ENCODE data around the gene ALCAM.

The ALCAM gene

GRCh38 chr3:105497386-105497785 lies 130.7 kb downstream of the ALCAM start:
- no peak for DNase-seq

- no peak for DNase-seq
Measured at GRCh38 chr3:105499961-105500360, 133.3 kb downstream of the ALCAM start.

GRCh38 chr3:105502333-105502732 lies 135.6 kb downstream of the ALCAM start:
- no peak for DNase-seq

- DNase-seq, result no peak
Measured at GRCh38 chr3:105503191-105503593, 136.5 kb downstream of the ALCAM start.

DNA sequence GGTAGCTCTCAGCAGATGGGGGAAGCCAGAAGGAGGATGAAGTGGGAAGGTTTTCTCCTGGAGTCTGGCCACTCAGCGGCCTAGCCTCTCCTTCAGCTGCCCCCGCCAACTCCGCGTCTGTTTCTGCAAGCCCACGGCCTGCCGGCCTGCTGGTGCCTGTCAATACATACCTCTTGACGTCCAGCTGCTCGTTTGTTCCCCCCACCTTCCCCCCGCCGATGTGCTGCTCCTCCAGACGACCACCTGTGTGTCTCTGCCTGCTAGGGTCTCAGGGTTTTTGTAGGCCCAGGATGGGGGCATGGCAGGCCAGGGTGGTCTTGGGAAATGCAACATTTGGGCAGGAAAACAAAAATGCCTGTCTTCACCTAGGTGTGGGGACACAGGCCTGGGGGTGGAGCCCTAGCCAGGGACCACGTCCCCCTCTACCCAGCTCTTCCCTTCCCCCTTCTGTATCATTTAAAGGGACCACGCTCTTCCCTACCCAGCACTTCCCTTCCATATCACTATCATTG lies 137.8 kb downstream of the ALCAM start:
- DNase-seq, result no peak

GRCh38 chr3:105505170-105505569 lies 138.5 kb downstream of the ALCAM start:
- no peak for DNase-seq

GRCh38 chr3:105511031-105511430 lies 144.3 kb downstream of the ALCAM start:
- DNase-seq, result no peak

GRCh38 chr3:105512061-105512460 lies 145.4 kb downstream of the ALCAM start:
- DNase-seq, result no peak

DNA sequence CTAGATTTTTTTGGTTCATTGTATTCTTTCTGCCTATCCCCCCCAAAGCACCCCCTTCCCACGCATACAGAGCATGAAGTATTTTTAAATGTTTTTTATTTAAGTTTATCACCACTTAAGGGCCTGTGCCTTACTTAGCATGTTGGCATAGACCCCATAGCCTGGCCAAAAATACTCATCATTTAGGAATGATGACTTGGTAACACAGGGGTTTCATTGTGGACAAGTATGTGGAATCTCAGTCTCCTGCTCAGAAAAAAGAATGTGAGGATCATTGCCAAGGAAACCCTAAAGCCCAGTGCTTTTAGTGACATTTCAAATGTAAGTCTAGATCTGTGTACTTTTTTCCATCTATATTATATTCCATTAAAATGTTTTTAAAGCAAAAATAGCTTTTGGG lies 146.3 kb downstream of the ALCAM start:
- DNase-seq, result no peak

DNA sequence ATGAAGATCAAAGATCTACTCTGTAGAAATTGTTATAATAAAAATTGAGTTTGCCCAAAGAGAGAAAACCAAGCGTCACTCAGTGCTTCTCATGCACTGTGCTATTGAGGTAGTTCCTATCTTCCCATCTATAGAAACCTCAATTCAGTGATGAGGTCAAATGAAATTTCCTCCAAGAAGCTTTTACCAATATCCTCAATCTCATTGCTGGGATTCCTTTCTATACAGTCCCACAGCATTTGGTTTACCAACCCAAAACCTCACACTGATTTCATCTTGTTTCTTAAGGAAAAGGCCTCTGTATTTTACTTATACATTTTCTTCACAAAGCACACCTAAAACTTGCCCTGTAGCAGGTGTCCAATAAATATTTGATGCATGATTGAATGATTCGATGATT lies 147.2 kb downstream of the ALCAM start:
- DNase-seq, result no peak

DNA sequence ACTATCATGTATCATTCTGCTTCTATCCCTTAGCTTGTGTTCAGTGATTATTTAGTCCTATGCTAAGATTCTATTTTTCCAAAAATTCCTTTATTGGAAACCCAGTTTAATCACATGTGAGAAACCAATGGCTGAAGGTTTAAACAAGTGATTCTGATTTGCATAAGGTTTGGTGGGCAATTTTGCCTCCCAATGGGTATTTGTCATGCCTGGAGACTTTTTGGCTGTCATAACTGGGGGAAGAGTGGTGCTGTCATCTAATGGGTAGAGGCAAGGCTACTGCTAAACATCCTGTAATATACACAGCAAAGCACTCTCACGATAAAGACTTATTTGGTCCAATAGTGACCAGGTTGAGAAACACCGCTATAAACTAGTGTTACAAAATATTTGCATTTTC lies 148.7 kb downstream of the ALCAM start:
- no peak for DNase-seq

DNA sequence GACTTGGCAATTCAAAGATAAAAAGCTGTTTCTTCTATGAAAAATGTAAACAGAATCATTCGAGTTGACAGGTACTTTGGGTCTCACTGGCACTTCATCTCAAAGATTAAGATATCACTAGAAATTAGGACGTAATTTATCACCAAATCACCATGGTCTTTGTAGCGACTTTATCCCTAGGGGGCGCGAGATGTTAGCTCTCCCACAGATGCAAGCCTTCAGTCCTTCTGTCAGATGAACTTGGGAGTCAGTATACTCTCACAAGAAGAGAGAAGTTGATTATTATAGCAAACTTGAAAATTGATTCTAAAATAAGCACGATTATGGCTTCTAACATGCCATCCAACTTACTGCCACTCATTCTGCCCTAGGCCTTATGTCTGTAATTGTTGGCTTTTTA lies 150.3 kb downstream of the ALCAM start:
- DNase-seq, result no peak

DNA sequence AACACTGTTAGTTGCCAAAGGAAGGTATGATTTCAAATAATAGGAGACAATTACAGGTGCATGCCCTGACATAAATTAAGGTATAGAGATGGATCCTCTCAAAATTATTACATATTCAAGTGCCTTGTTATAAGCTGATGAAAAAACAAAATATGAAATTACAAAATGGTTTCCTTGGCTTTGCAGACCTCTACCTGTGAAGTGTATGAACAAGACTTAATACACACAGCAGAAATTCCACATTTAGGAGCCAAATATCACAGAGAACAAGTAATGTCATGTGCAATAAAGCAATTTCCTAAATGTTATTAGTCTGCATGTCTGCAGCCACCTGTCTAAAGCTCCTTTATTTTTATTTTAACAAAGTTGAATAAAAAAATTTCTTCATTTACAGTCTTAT lies 151.5 kb downstream of the ALCAM start:
- DNase-seq, result no peak

DNA sequence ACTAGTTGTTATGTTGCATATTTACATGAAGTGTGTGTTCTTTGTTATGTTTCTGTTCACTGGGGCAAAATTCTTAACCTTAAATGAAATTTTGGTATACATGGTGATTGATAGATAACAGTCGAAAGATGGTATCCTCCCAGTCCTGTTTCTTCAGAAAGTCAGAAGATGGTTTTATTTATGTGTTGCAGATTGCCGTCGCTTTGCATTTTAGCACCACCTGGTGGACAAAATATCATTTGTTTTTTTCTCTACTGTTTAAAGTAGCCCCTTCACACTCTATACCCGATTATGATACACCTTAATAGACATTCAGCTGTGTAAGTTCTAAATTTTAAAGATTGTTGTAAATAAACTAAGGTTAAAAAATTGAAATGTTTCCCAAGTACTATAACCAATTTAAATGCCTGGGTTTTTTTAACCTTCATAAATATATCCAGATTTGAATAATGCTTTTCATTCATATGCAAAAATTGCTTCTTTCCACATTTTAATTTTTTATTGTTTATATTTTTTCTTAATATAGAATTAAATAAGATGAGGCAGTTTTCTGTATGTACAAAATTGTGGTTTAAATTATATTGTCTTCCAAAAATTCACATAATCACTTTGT lies 152.2 kb downstream of the ALCAM start:
- peak; percentile 68 for DNase-seq

DNA sequence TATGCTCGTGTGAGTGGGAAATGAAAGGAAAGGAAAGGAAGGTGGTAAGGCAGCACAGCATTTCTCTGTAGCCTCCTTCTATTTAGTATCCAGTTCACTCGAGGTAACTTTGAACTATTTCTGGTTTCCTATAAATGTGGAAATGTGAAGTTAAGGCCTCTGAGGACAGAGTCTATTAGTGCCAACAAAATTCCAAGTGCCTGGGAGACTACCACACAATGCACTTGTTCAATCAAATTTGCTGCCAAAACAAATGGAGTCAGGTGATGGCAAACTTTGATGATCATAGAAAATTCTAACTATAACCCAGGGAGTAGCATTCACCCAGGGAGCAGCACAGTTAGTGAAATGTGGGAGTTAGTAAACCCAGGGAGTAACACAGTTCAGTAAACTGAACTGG lies 155.1 kb downstream of the ALCAM start:
- DNase-seq, result no peak

DNA sequence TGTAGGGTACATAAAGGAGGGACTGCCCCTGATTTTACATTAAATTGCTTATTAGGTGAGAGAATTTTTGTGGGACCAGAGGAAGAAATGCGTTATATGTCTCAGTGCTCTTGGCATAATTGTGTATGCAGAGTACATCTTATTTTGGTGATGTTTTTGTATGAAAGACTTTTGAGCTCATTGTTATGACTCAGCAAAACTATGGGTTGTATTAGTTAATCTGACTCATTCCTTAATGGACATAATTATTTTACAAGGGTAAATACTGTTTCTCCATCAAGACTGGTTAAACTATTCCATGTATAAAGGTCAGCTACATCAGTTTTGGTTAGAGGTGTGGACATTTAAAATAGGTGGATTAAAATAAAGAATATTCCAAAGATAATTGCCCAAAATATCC lies 156.8 kb downstream of the ALCAM start:
- DNase-seq, result no peak

GRCh38 chr3:105525531-105525930 lies 158.8 kb downstream of the ALCAM start:
- no peak for DNase-seq

DNA sequence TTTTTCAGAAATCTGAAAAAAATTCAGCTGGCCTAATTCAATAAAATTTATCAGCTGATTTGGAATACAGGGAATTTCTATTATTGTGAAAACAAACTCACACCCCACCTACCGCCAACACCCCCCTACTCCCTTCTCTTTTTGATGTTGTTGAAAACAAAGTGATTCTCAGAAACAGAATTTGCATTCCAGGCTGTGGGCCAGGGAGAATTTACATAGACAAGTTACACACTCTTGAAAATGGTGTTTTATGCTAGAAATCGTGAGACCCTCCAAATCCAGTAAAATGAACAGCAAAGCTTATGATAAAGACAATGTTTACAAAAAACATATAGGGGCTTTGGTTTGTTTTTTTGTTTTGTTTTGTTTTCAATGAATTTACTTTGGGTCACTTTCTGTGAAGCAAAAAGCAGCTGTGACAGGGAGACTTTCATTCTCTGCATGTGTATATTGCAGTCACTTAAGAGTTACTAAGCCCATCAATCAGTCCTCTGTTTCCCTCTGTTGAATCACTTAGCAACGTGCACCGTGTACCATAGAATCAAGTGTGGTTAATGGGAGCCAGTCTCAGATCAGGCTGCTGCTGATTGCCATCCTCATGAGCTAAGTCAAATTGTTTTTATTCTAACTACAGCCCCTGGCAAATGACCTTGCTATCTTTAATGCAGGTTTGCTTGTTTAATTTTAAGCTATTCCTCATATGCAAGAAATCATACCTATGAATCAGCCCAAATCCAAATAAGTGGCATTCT lies 159.8 kb downstream of the ALCAM start:
- DNase-seq, result no peak

DNA sequence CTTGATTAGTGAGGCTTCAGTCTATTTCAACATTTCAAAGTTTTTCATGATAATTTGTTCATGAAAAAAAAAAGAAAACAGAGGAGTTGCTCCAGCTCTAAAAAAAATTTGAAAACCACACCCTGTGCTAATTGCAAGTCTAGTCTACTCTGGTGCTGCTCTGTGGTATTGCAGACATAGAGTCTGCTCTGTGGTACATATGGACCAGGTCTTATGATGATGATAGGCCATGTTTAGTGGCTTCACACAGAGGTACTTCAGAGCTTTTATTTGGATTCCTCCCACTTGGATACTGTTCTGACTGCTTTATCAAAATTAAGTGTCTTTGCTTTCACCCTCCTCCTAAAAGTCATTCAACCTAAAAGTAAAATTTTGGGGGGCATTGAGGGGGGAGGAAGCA lies 160.8 kb downstream of the ALCAM start:
- no peak for DNase-seq

GRCh38 chr3:105527949-105528348 lies 161.2 kb downstream of the ALCAM start:
- no peak for DNase-seq

DNA sequence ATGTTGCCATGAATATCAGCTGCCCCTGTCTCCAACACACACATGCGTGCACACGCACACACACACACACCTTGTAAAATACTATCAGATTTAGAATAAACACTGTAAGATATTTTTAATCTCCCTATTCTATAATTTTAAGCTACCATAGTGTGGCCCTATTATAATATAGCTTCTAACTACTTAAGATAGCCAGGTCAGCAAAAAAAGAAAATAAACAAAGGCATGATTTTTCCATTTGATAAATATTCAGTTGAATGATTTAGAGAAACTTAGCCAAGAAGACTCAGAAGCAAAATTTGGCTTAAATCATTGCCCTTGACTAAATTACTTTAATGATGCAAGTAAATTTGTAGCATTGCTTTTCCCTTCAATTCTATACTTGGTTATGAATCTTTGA lies 162.2 kb downstream of the ALCAM start:
- no peak for DNase-seq

GRCh38 chr3:105529456-105529855 lies 162.7 kb downstream of the ALCAM start:
- no peak for DNase-seq

GRCh38 chr3:105532251-105532650 lies 165.5 kb downstream of the ALCAM start:
- no peak for DNase-seq

GRCh38 chr3:105533960-105534359 lies 167.3 kb downstream of the ALCAM start:
- DNase-seq, result no peak

GRCh38 chr3:105534491-105534890 lies 167.8 kb downstream of the ALCAM start:
- no peak for DNase-seq

Measured in CD4-positive, alpha-beta T cell treated with Interleukin-21 for 1 hour (primary cell).